Heart right ventricle (tissue), 16 donors: Measurements from ENCODE around the gene SULT1C4. TPM values are rescaled to one million over a fixed set of nuclear protein-coding genes. Genes with fewer than 3 reads are reported as not detected.
"Not testable (repeated sequence)": the region's sequence is repeated elsewhere in the genome, so short reads cannot be mapped to it uniquely, and the experiment has no call there.

Experiments used
- ATAC-seq, 8 donors: fragments of 200-7000 bp; cut with Tn5 transposase; one replicate each; pipeline ENCODE4 v1.9.1; 2020; ENCODE audit warnings: mild to moderate bottlenecking in 8 of 8, moderate library complexity in 8 of 8, moderate number of reproducible peaks in 1 of 8
- DNase-seq, 2 donors: peaks; one replicate each; pipeline ENCODE4 v3.0.0-alpha.2; 2020
- H3K27ac ChIP-seq, 10 donors: fragments of 200-600 bp; sonication (generic) in 2 of 10; one replicate each; pipeline versions ENCODE4 v1.5.0 to v1.8.0; 2020 to 2022; ENCODE audit warnings: mild to moderate bottlenecking in 3 of 10
- H3K27me3 ChIP-seq, 7 donors: fragments of 200-600 bp; one replicate each; pipeline ENCODE4 v1.8.0; 2021 to 2022; ENCODE audit warnings: mild to moderate bottlenecking in 2 of 7
- H3K36me3 ChIP-seq, 9 donors: fragments of 200-600 bp; sonication (generic) in 1 of 9; one replicate each; pipeline versions ENCODE4 v1.5.0 to v1.8.0; 2020 to 2022; ENCODE audit warnings: mild to moderate bottlenecking in 2 of 9
- H3K4me1 ChIP-seq, 9 donors: fragments of 200-600 bp; sonication (generic) in 1 of 9; one replicate each; pipeline versions ENCODE4 v1.5.0 to v1.8.0; 2020 to 2022; ENCODE audit warnings: mild to moderate bottlenecking in 4 of 9
- H3K4me3 ChIP-seq, 10 donors: fragments of 200-600 bp; sonication (generic) in 2 of 10; one replicate each; pipeline versions ENCODE4 v1.5.0 to v1.8.0; 2020 to 2022; ENCODE audit warnings: mild to moderate bottlenecking in 7 of 10, moderate library complexity in 2 of 10
- H3K9me3 ChIP-seq, 11 donors: fragments of 200-600 bp in 10 of 11; sonication (generic) in 2 of 11; one replicate each; pipeline versions ENCODE4 v1.5.0 to v1.8.0; 2013 to 2022; ENCODE audit warnings: mild to moderate bottlenecking in 2 of 11, control low read depth in 1 of 11, moderate library complexity in 1 of 11
- WGBS, 2 donors: extraction: QIAGEN DNeasy Blood & Tissue Kit; methylation state at CpG; one replicate each; pipeline ENCODE4 v1.1.7; 2013; ENCODE audit warnings: inconsistent platforms in 1 of 2; 5-methylcytosine and 5-hydroxymethylcytosine counted together
- intact Hi-C, 10 donors: fragments of 100-400 bp; cut with DNase I; formaldehyde crosslinking; loops; one replicate each; pipeline versions ENCODE4 v1.11.1 to v1.14.2; 2022
- polyA plus RNA-seq, 2 donors: library from polyadenylated mRNA; stranded (reverse); fragments of 200-250 nt; gene quantifications; one replicate each; pipeline ENCODE4 v1.2.3, GENCODE V29; 2013
- total RNA-seq, 10 donors: library from RNA; stranded (reverse); fragmentation: NEBNext Ultra II Directional in 3 of 10; extraction: Animal tissue kit (Norgen Biotek cat#: 25700) in 3 of 10; gene quantifications; one replicate each; pipeline versions ENCODE4 v1.2.1 to v1.2.4, GENCODE V29; 2021 to 2023
- TF ChIP-seq, protein P1 (sequence below), 9 donors: fragments of 200-600 bp; sonication (generic) in 2 of 9; IDR thresholded peaks; one replicate each; pipeline versions ENCODE4 v1.5.0 to v1.8.0; 2021 to 2022; ENCODE audit warnings: antibody characterized with exemption in 9 of 9, mild to moderate bottlenecking in 5 of 9, moderate library complexity in 1 of 9
- donor health status: Arrhythmogenic right ventricular cardiomyopathy.
- donor health status: ischemic (EF 13 %, LVEDD 7.1; RV severe dilation, severe dysfunction).
- donor health status: healthy with polysubstance abuse.
- donor health status: DM: no; HTN: yes; CAD: no.
- donor health status: DM: no; HTN: no; CAD: no.
- donor health status: ischemic (EF 25% LVEDD 6.9; RV normal size, moderate dysfunction).
- donor health status: ischemic (EF 25% LVEDD 5.7; RV mildly dilated, moderate dysfunction).
- donor health status: healthy.
- donor health status: DM: yes; HTN: yes; CAD: no.
- donor health status: Ischemic cardiomyopathy.
- donor health status: ischemic (EF 35%, LVEDD 5.7; RV mildly dilated, moderate dysfunction).
- donor health status: nonischemic (EF 11% LVEDD 7.7; RV severe dilation, severe dysfunction).
- donor health status: DM: yes; HTN: yes; CAD: no.
- donor health status: PGD.
- donor health status: ischemic (EF 29% LVEDD 5.4; RV normal size, mild dysfunction).
- donor health status: nonischemic (EF 23%, LVEDD 6.1; RV moderate dilation, normal function).

SULT1C4 gene
- total and polyA plus RNA-seq, 12 donors: 1.6 to 5.6 (median 3.5) TPM

DNA sequence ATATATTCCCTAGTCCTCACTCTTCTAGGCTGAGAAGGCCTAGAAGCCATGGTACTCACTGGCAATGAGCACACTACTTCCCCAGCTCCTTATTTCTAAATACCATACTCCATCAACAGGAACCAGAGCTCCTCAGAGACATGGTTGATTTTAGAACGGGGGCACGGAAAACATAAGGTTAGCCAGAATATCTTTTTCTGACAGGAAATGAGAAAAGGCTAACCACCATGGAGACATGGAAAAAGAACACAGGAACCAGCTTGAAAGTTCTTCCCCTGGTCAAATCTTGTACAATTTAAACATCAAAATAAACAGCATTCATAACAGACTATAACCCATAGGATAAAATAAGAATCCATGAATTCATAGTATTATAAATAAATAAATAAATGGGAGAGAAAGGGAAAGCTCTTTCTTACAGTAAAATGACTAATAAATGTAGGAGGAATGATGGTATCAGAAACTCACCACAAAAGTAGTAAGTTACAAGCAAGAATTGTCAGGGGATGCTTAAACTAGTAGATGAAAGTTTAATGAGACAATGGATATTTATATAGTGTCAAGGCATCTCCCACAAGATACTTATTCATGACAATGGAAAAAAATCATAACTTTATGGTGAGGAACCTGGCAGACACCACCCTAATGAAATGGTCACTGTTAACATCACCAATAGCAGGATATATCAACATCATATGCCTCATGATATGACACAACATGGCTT lies 50.7 kb downstream of the SULT1C4 start:
- no peaks in the 10 kb centered on the region for H3K4me1 ChIP-seq
- H3K27me3 ChIP-seq: no peaks in the 10 kb centered on the region
- H3K36me3 ChIP-seq: no peaks in the 10 kb centered on the region
- ATAC-seq: no peak
- intact Hi-C loops: no loop called here
- H3K4me3 ChIP-seq: no peak overlapping the region
- H3K9me3 ChIP-seq: peaks cover 0 to 7% (median 0%) of the 10 kb centered on the region in 11 donors
- H3K27ac ChIP-seq: no peak overlapping the region
- TF ChIP-seq, protein P1, sequence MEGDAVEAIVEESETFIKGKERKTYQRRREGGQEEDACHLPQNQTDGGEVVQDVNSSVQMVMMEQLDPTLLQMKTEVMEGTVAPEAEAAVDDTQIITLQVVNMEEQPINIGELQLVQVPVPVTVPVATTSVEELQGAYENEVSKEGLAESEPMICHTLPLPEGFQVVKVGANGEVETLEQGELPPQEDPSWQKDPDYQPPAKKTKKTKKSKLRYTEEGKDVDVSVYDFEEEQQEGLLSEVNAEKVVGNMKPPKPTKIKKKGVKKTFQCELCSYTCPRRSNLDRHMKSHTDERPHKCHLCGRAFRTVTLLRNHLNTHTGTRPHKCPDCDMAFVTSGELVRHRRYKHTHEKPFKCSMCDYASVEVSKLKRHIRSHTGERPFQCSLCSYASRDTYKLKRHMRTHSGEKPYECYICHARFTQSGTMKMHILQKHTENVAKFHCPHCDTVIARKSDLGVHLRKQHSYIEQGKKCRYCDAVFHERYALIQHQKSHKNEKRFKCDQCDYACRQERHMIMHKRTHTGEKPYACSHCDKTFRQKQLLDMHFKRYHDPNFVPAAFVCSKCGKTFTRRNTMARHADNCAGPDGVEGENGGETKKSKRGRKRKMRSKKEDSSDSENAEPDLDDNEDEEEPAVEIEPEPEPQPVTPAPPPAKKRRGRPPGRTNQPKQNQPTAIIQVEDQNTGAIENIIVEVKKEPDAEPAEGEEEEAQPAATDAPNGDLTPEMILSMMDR (IDR thresholded peaks at IDR 0.05): no peak
- no peak for DNase-seq
- 37 to 66% methylated on average over 2 of the region's 2 CpGs for WGBS, 2 donors

DNA sequence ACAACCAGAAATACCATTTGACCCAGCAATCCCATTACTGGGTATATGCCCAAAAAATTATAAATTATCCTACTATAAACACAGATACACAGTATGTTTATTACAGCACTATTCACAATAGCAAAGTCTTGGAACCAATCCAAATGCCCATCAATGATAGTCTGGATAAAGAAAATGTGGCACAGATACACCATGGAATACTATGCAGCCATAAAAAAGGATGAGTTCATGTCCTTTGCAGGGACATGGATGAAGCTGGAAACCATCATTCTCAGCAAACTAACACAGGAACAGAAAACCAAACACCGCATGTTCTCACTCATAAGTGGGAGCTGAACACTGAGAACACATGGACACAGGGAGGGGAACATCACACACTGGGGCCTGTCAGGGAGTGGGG lies 57.8 kb downstream of the SULT1C4 start:
- H3K9me3 ChIP-seq, H3K4me3 ChIP-seq, H3K36me3 ChIP-seq, ATAC-seq, H3K27me3 ChIP-seq, DNase-seq, H3K27ac ChIP-seq, intact Hi-C loops, H3K4me1 ChIP-seq: not testable (repeated sequence)
- 90 to 100% methylated on average over 1 of the region's 1 CpG for WGBS, 2 donors

DNA sequence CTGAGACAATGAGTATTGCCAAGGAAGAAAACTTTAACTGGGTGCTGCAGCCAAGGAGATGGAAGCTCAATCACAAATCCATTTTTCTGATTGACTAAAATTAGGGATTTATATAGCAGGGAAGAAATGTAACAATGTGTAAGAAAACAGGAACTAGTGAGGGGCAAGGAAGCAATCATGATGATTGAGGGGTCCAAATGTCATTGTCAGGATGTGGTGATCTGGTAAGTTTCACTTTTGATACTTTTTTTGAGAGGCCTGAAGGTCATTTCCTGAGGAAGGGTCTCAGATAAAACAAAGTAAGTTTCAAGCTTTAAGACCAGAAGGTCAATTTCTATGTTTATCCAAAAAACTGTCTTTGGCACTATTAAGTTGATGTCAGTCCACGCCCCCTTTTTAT lies 59.2 kb downstream of the SULT1C4 start:
- peaks cover 0 to 7% (median 0%) of the 10 kb centered on the region in 11 donors for H3K9me3 ChIP-seq
- DNase-seq (no peak), ATAC-seq (no peak)
- intact Hi-C loops: no loop called here
- no peak overlapping the region for H3K4me3 ChIP-seq
- no peak overlapping the region for H3K27ac ChIP-seq
- no peaks in the 10 kb centered on the region for H3K27me3 ChIP-seq
- H3K36me3 ChIP-seq: no peaks in the 10 kb centered on the region
- no peaks in the 10 kb centered on the region for H3K4me1 ChIP-seq
- 89 to 91% methylated on average over 1 of the region's 1 CpG for WGBS, 2 donors
- TF ChIP-seq, protein P1 (IDR thresholded peaks at IDR 0.05): no peak

Other genes with a start within 250 kb of the SULT1C4 start
- gene SULT1C3, start 138.0 kb upstream of the SULT1C4 start, total RNA-seq: not detected
- gene SULT1C3, start 138.0 kb upstream of the SULT1C4 start, polyA plus RNA-seq: not detected
- gene SULT1C2, start 89.1 kb upstream of the SULT1C4 start, total RNA-seq: 1 to 10 TPM in 5 of 10 donors, under 1 TPM in 4, not detected in 1; 0.19 to 2.4 (median 1.0) TPM
- 1 to 10 TPM in 1 of 2 donors, not detected in 1; 1.4 TPM for gene SULT1C2, start 89.1 kb upstream of the SULT1C4 start, polyA plus RNA-seq
- 10 to 100 TPM; 22.2 to 31.8 (median 27.3) TPM for gene GCC2, start 71.3 kb downstream of the SULT1C4 start, total RNA-seq
- 1 to 10 TPM; 4.1 to 9.5 TPM for gene GCC2, start 71.3 kb downstream of the SULT1C4 start, polyA plus RNA-seq
- gene LIMS1, start 156.5 kb downstream of the SULT1C4 start, total RNA-seq: 100 to 1,000 TPM in 3 of 10 donors, 10 to 100 TPM in 7; 69.7 to 122 (median 78.9) TPM
- 10 to 100 TPM; 18.8 to 24.4 TPM for gene LIMS1, start 156.5 kb downstream of the SULT1C4 start, polyA plus RNA-seq